Activated CD8-positive, alpha-beta memory T cell treated with anti-CD3 and anti-CD28 coated beads, Interleukin-2, amount 10 ng/mL, durations not matched to agents 7 days and 5 days (primary cell): ENCODE measurements around the gene EPAS1. TPM values are rescaled to one million over a fixed set of nuclear protein-coding genes. Genes with fewer than 3 reads are reported as not detected.

Source experiments
- ATAC-seq: fragments of 150-1000 bp; cut with Tn5 transposase; one replicate; pipeline ENCODE4 v1.10.0; 2021; ENCODE audit warnings: moderate library complexity
- CTCF ChIA-PET: fragments of 350-600 bp; sonication (Branson Sonifier 250); formaldehyde crosslinking; loops from one replicate; lab custom pipeline; 2021; ENCODE audit warnings: antibody characterized with exemption; lab: Charles Lee
- DNase-seq: peaks from one replicate; pipeline ENCODE4 v3.0.0-alpha.2; 2020
- H3K27ac Mint-ChIP-seq: one replicate; pipeline ENCODE4 v1.8.0; 2021; ENCODE audit warnings: mild to moderate bottlenecking, mixed read lengths
- H3K27me3 Mint-ChIP-seq: one replicate; pipeline ENCODE4 v1.8.0; 2021; ENCODE audit warnings: mixed read lengths
- H3K36me3 Mint-ChIP-seq: one replicate; pipeline ENCODE4 v1.8.0; 2021; ENCODE audit warnings: mild to moderate bottlenecking, mixed read lengths
- H3K4me1 Mint-ChIP-seq: one replicate; pipeline ENCODE4 v1.8.0; 2021; ENCODE audit warnings: mixed read lengths
- H3K4me3 Mint-ChIP-seq: one replicate; pipeline ENCODE4 v1.8.0; 2021; ENCODE audit warnings: mild to moderate bottlenecking, moderate library complexity, mixed read lengths
- H3K9me3 Mint-ChIP-seq: one replicate; pipeline ENCODE4 v1.8.0; 2022; ENCODE audit warnings: low read depth, mixed read lengths
- total RNA-seq, 2 experiments: library from RNA; stranded (reverse); gene quantifications; one replicate each; pipeline ENCODE4 v1.2.3, GENCODE V29; 2021

Gene EPAS1
- total RNA-seq, 2 experiments from 2014 or later, result 15.6 to 42.5 TPM

GRCh38 chr2:46416739-46417403, 119.7 kb downstream of the EPAS1 start:
- Mint-ChIP-seq H3K27me3 (peaks cover 3% of the 10 kb centered on the region), H3K36me3 (peaks cover 12% of the 10 kb centered on the region), H3K4me3 (no peak overlapping the region), H3K9me3 (peaks cover 23% of the 10 kb centered on the region), H3K27ac (no peak overlapping the region), H3K4me1 (peaks cover 3% of the 10 kb centered on the region)
- no peak for DNase-seq
- CTCF ChIA-PET, result no interaction called here
- no peak for ATAC-seq

DNA sequence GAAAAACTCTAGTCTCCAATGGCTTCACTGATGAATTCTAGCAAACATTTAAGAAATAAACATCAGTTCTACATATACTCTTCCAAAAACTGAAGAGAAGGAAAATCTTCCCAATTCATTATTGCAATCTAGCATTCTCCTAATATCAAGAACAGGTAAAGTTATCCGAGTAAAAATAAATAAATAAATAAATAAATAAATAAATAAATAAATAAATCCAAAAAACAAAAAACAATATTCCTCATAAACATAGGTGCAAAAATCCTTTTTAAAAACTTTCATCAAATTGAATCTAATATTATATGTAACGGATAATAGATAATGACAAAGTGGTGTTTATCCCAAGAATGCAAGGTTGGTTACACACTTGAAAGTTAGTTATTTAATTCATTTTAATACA, 123.7 kb downstream of the EPAS1 start:
- CTCF ChIA-PET, result no interaction called here
- no peaks in the 10 kb centered on the region for H3K27me3 Mint-ChIP-seq
- ATAC-seq (no peak), DNase-seq (no peak)
- peaks cover 3% of the 10 kb centered on the region for H3K4me1 Mint-ChIP-seq
- no peak overlapping the region for H3K27ac Mint-ChIP-seq
- peaks cover 9% of the 10 kb centered on the region for H3K36me3 Mint-ChIP-seq
- H3K9me3 Mint-ChIP-seq, result peaks cover 16% of the 10 kb centered on the region
- no peak overlapping the region for H3K4me3 Mint-ChIP-seq

DNA sequence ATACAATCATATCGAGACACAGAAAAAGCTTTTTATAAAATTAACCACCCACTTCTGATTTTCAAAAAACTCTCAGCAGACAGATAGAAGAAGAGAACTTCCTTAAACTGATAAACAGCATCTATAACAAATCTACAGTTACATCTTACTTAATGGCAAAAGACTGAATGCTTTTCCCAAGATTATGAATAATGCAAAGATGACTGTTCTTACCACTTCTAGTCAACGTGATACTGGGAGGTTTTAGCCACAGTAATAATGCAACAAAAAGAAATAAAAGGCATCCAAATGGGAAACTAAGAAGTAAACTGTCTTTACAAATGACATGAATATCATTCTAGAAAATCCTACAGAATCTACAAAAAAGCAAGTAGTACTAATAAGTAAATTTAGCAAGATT, 124.2 kb downstream of the EPAS1 start:
- DNase-seq (no peak), ATAC-seq (peak; percentile 30)
- Mint-ChIP-seq H3K27me3 (no peaks in the 10 kb centered on the region), H3K36me3 (peaks cover 6% of the 10 kb centered on the region), H3K4me1 (peaks cover 3% of the 10 kb centered on the region), H3K9me3 (peaks cover 15% of the 10 kb centered on the region), H3K4me3 (no peak overlapping the region), H3K27ac (no peak overlapping the region)
- CTCF ChIA-PET, result no interaction called here

- ATAC-seq, result no peak
- H3K36me3 Mint-ChIP-seq, result peaks cover 5% of the 10 kb centered on the region
- H3K4me3 Mint-ChIP-seq, result no peak overlapping the region
- H3K4me1 Mint-ChIP-seq, result peaks cover 3% of the 10 kb centered on the region
- H3K27me3 Mint-ChIP-seq, result no peaks in the 10 kb centered on the region
- no peak overlapping the region for H3K27ac Mint-ChIP-seq
- CTCF ChIA-PET, result interaction anchor here (1.0 to 1.5 kb wide), 3 partner anchors 9 to 38 kb away, joined by 3 to 4 read pairs (median 3); no protein-coding TSS in a partner anchor
- DNase-seq, result no peak
- peaks cover 12% of the 10 kb centered on the region for H3K9me3 Mint-ChIP-seq
These were observed 125.6 kb downstream of the EPAS1 start for GRCh38 chr2:46422717-46423394.

GRCh38 chr2:46424937-46425336, 127.7 kb downstream of the EPAS1 start:
- no peak for ATAC-seq
- Mint-ChIP-seq H3K4me3 (no peak overlapping the region), H3K9me3 (peaks cover 2% of the 10 kb centered on the region), H3K27ac (no peak overlapping the region), H3K36me3 (peaks cover 3% of the 10 kb centered on the region), H3K27me3 (no peaks in the 10 kb centered on the region), H3K4me1 (peaks cover 3% of the 10 kb centered on the region)
- DNase-seq, result no peak
- CTCF ChIA-PET, result no interaction called here

DNA sequence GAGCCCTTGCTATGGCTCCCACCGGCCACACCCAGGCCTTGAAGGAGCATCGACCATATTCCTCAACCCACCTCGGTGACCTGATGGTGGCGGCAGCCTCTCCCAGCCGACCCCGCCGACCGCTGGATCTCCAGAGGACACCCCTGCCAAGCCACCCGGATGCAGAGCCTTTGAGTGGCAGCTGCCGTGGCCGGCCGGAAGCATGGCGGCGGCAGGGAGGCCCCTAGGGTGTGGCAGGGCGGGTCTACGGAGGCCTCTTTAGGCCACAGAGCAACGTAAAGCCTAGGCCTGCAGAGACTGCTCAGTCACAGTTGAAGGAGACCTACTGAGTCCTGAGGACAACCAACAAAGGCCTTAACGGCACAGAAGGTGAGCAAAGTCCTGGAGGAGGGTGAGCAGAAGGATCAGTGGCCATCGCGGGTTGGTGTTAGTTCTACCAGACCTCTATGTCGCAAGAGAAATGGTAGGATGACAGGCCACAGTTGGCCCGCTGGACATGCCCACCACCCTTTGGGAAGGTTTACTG, 131.8 kb downstream of the EPAS1 start:
- no peaks in the 10 kb centered on the region for H3K36me3 Mint-ChIP-seq
- ATAC-seq (no peak), DNase-seq (no peak)
- H3K9me3 Mint-ChIP-seq, result peaks cover 2% of the 10 kb centered on the region
- no peak overlapping the region for H3K27ac Mint-ChIP-seq
- H3K27me3 Mint-ChIP-seq, result no peaks in the 10 kb centered on the region
- CTCF ChIA-PET, result interaction anchor here (1.8 kb wide), 1 partner anchor 9 kb away, joined by 4 read pairs; no protein-coding TSS in a partner anchor
- H3K4me1 Mint-ChIP-seq, result peaks cover 11% of the 10 kb centered on the region
- no peak overlapping the region for H3K4me3 Mint-ChIP-seq

GRCh38 chr2:46430413-46430812, 133.2 kb downstream of the EPAS1 start:
- Mint-ChIP-seq H3K4me3 (no peak overlapping the region), H3K27me3 (no peaks in the 10 kb centered on the region)
- CTCF ChIA-PET, result interaction anchor here (1.2 kb wide), 1 partner anchor 33 kb away, joined by 4 read pairs; no protein-coding TSS in a partner anchor

GRCh38 chr2:46430992-46431391, 133.8 kb downstream of the EPAS1 start:
- Mint-ChIP-seq H3K9me3 (peaks cover 2% of the 10 kb centered on the region), H3K4me3 (no peak overlapping the region), H3K27ac (no peak overlapping the region), H3K36me3 (no peaks in the 10 kb centered on the region), H3K27me3 (no peaks in the 10 kb centered on the region), H3K4me1 (peaks cover 22% of the 10 kb centered on the region)
- ATAC-seq (no peak), DNase-seq (no peak)
- CTCF ChIA-PET, result interaction anchor here (1.2 kb wide), 1 partner anchor 33 kb away, joined by 4 read pairs; no protein-coding TSS in a partner anchor

More at GRCh38 chr2:46430413-46430812, 133.2 kb downstream of the EPAS1 start:
- no peak overlapping the region for H3K27ac Mint-ChIP-seq
- ATAC-seq (no peak), DNase-seq (no peak)
- H3K36me3 Mint-ChIP-seq, result no peaks in the 10 kb centered on the region
- peaks cover 22% of the 10 kb centered on the region for H3K4me1 Mint-ChIP-seq
- H3K9me3 Mint-ChIP-seq, result peaks cover 2% of the 10 kb centered on the region

- no peaks in the 10 kb centered on the region for H3K27me3 Mint-ChIP-seq
- peaks cover 24% of the 10 kb centered on the region for H3K4me1 Mint-ChIP-seq
- peaks cover 4% of the 10 kb centered on the region for H3K9me3 Mint-ChIP-seq
- ATAC-seq (no peak), DNase-seq (no peak)
- peaks cover 3% of the 10 kb centered on the region for H3K36me3 Mint-ChIP-seq
- no peak overlapping the region for H3K27ac Mint-ChIP-seq
- CTCF ChIA-PET, result no interaction called here
- H3K4me3 Mint-ChIP-seq, result no peak overlapping the region
These were observed 134.5 kb downstream of the EPAS1 start for GRCh38 chr2:46431481-46432235.

GRCh38 chr2:46434851-46435273, 137.7 kb downstream of the EPAS1 start:
- Mint-ChIP-seq H3K27me3 (peaks cover 2% of the 10 kb centered on the region), H3K9me3 (peaks cover 4% of the 10 kb centered on the region), H3K27ac (no peak overlapping the region), H3K36me3 (peaks cover 9% of the 10 kb centered on the region), H3K4me1 (peaks cover 44% of the 10 kb centered on the region), H3K4me3 (no peak overlapping the region)
- ATAC-seq (no peak), DNase-seq (no peak)
- CTCF ChIA-PET, result interaction anchor here (1.2 to 1.3 kb wide), 2 partner anchors 11 to 26 kb away, joined by 3 to 4 read pairs; no protein-coding TSS in a partner anchor

- Mint-ChIP-seq H3K4me3 (no peak overlapping the region), H3K27ac (no peak overlapping the region), H3K4me1 (peaks cover 49% of the 10 kb centered on the region), H3K27me3 (peaks cover 2% of the 10 kb centered on the region), H3K36me3 (peaks cover 9% of the 10 kb centered on the region), H3K9me3 (peaks cover 4% of the 10 kb centered on the region)
- ATAC-seq, result no peak
- DNase-seq, result no peak
- CTCF ChIA-PET, result interaction anchor here (1.2 kb wide), 1 partner anchor 26 kb away, joined by 3 read pairs; no protein-coding TSS in a partner anchor
These were observed 138.1 kb downstream of the EPAS1 start for GRCh38 chr2:46435353-46435752.

- peaks cover 9% of the 10 kb centered on the region for H3K36me3 Mint-ChIP-seq
- H3K9me3 Mint-ChIP-seq, result peaks cover 4% of the 10 kb centered on the region
- no peak overlapping the region for H3K27ac Mint-ChIP-seq
- H3K27me3 Mint-ChIP-seq, result peaks cover 2% of the 10 kb centered on the region
- peaks cover 47% of the 10 kb centered on the region for H3K4me1 Mint-ChIP-seq
- no peak for ATAC-seq
- DNase-seq, result no peak
- CTCF ChIA-PET, result interaction anchor here (1.2 kb wide), 1 partner anchor 25 kb away, joined by 3 read pairs; no protein-coding TSS in a partner anchor
- no peak overlapping the region for H3K4me3 Mint-ChIP-seq
These were observed 138.7 kb downstream of the EPAS1 start for GRCh38 chr2:46435796-46436360.
